Neural cell (in vitro differentiated cells): ENCODE measurements around the gene PRKCQ. TPM values are rescaled to one million over a fixed set of nuclear protein-coding genes. Genes with fewer than 3 reads are reported as not detected.

Experiments
- H2AFZ ChIP-seq: fragments of 200-600, 300-800 bp; sonication (generic), shearing (Covaris generic); 2 replicates; pipeline ENCODE4 v1.6.0; 2014; ENCODE audit warnings: low read depth, mild to moderate bottlenecking, antibody characterized with exemption, low read length, moderate library complexity
- H3F3A ChIP-seq: fragments of 200-600 bp; shearing (Covaris generic); 2 replicates; pipeline ENCODE4 v1.6.1; 2016; ENCODE audit warnings: mild to moderate bottlenecking, moderate library complexity, mixed read lengths, antibody characterized with exemption, low read length; ENCODE audit not compliant: insufficient read depth, poor library complexity, severe bottlenecking
- H3K27ac ChIP-seq: fragments of 200-600, 300-800 bp; sonication (generic), shearing (Covaris generic); 2 replicates; pipeline ENCODE4 v1.5.1; 2014; ENCODE audit warnings: mild to moderate bottlenecking, low read length, moderate library complexity
- H3K27me3 ChIP-seq: fragments of 300-800, 200-600 bp; sonication (generic), shearing (Covaris generic); 2 replicates; pipeline ENCODE4 v1.6.0; 2014; ENCODE audit warnings: mild to moderate bottlenecking, low read depth, low read length, moderate library complexity; ENCODE audit not compliant: insufficient read depth
- H3K36me3 ChIP-seq: fragments of 300-800, 200-600 bp; sonication (generic), shearing (Covaris generic); 2 replicates; pipeline ENCODE4 v1.5.1; 2014; ENCODE audit warnings: mild to moderate bottlenecking, antibody characterized with exemption, low read length, moderate library complexity; ENCODE audit not compliant: insufficient read depth
- H3K4me2 ChIP-seq: fragments of 300-800, 200-600 bp; sonication (generic), shearing (Covaris generic); 2 replicates; pipeline ENCODE4 v1.6.0; 2014; ENCODE audit warnings: mild to moderate bottlenecking, low read length
- H3K4me3 ChIP-seq: fragments of 300-800, 200-600 bp; sonication (generic), shearing (Covaris generic); 2 replicates; pipeline ENCODE4 v1.5.1; 2014; ENCODE audit warnings: mild to moderate bottlenecking, low read length, moderate library complexity
- H3K79me2 ChIP-seq: fragments of 200-600 bp; shearing (Covaris generic); replicated peaks from 2 replicates; pipeline ENCODE4 v1.6.0; 2014; ENCODE audit warnings: mild to moderate bottlenecking, low read length, moderate library complexity; ENCODE audit not compliant: insufficient read depth
- H3K9ac ChIP-seq: fragments of 300-800, 200-600 bp; sonication (generic), shearing (Covaris generic); 2 replicates; pipeline ENCODE4 v1.6.1; 2016; ENCODE audit warnings: mild to moderate bottlenecking, low read length, mixed read lengths
- H3K9me2 ChIP-seq: fragments of 200-600 bp; shearing (Covaris generic); 2 replicates; pipeline ENCODE4 v1.6.1; 2016; ENCODE audit warnings: mild to moderate bottlenecking, low read length, mixed read lengths; ENCODE audit not compliant: insufficient read depth
- H3K9me3 ChIP-seq: fragments of 200-600, 300-800 bp; sonication (generic), shearing (Covaris generic); 2 replicates; pipeline ENCODE4 v1.6.1; 2016; ENCODE audit warnings: mild to moderate bottlenecking, mixed run types, low read length, moderate library complexity, mixed read lengths
- H4K20me1 ChIP-seq: fragments of 200-600 bp; shearing (Covaris generic); 2 replicates; pipeline ENCODE4 v1.6.1; 2016; ENCODE audit warnings: mild to moderate bottlenecking, mixed run types; ENCODE audit not compliant: insufficient read depth
- EP300 ChIP-seq: fragments of 450-650 bp; conservative IDR thresholded peaks from 2 replicates; pipeline ENCODE4 v1.6.1; 2014; ENCODE audit warnings: antibody characterized with exemption, mild to moderate bottlenecking, moderate library complexity; ENCODE audit not compliant: poor library complexity, severe bottlenecking
- EZH2 ChIP-seq: fragments of 200-600, 300-800 bp; shearing (Covaris generic), sonication (generic); IDR thresholded peaks from 2 replicates; pipeline ENCODE4 v1.6.1; 2014; ENCODE audit warnings: antibody characterized with exemption, low read length, borderline replicate concordance, mild to moderate bottlenecking; ENCODE audit not compliant: insufficient read depth, poor library complexity, severe bottlenecking
- MXI1 ChIP-seq: fragments of 450-650 bp; conservative IDR thresholded peaks from 2 replicates; pipeline ENCODE4 v1.6.1; 2014; ENCODE audit warnings: antibody characterized with exemption, mild to moderate bottlenecking; ENCODE audit not compliant: poor library complexity, severe bottlenecking
- POLR2AphosphoS5 ChIP-seq: IDR thresholded peaks from 2 replicates; pipeline ENCODE4 v1.6.1; 2012
- RAD21 ChIP-seq: fragments of 450-650 bp; conservative IDR thresholded peaks from 2 replicates; pipeline ENCODE4 v1.6.1; 2014; ENCODE audit warnings: antibody characterized with exemption, mild to moderate bottlenecking, moderate library complexity
- SMC3 ChIP-seq: fragments of 450-650 bp; conservative IDR thresholded peaks from 2 replicates; pipeline ENCODE4 v1.6.1; 2014; ENCODE audit warnings: antibody characterized with exemption, mild to moderate bottlenecking, moderate library complexity; ENCODE audit not compliant: poor library complexity
- TAF1 ChIP-seq: IDR thresholded peaks from 2 replicates; pipeline ENCODE4 v1.6.1; 2012; ENCODE audit warnings: low read depth
- polyA plus RNA-seq: library from polyadenylated mRNA; depleted of rRNA; stranded (reverse); fragments of >200 nt; gene quantifications from 2 replicates; pipeline ENCODE4 v1.2.3, GENCODE V29; 2014
- TF ChIP-seq, protein P1 (sequence below): IDR thresholded peaks from 2 replicates; pipeline ENCODE4 v1.6.1; 2012; ENCODE audit warnings: borderline replicate concordance
- TF ChIP-seq, protein P2 (sequence below): fragments of 450-650 bp; IDR thresholded peaks from 2 replicates; pipeline ENCODE4 v1.5.1; 2014; ENCODE audit warnings: antibody characterized with exemption, mild to moderate bottlenecking, moderate library complexity; ENCODE audit not compliant: poor library complexity, severe bottlenecking

The PRKCQ gene
- polyA plus RNA-seq, 1 donor from 2014 or later: 0.61 TPM

DNA sequence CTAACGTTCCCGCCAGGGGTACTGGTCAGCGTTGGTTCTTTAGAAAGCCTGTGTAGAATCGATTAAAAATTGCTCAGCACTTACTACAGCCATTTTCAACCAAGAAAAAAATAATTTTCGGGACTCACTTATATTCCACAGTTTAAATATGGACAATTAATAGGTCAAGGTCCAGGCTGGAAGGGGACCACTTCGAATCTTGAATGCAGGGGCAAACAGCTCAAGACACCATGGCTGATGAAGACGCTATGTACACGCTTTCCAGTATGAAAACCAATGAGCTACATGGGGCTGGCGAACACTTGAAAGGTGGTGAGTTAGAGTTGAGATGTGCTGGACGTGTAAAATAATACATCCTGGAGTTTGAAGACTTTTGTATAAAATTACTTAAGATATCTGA is 87.2 kb downstream of the PRKCQ start:
- Histone ChIP-seq H3K9me3 (no peaks in the 10 kb centered on the region), H3K79me2 (no peaks in the 10 kb centered on the region)
- TF ChIP-seq MXI1 (no peak), POLR2AphosphoS5 (no peak), RAD21 (no peak), SMC3 (no peak), TAF1 (no peak), EP300 (no peak), EZH2 (no peak)
- TF ChIP-seq, protein P1, sequence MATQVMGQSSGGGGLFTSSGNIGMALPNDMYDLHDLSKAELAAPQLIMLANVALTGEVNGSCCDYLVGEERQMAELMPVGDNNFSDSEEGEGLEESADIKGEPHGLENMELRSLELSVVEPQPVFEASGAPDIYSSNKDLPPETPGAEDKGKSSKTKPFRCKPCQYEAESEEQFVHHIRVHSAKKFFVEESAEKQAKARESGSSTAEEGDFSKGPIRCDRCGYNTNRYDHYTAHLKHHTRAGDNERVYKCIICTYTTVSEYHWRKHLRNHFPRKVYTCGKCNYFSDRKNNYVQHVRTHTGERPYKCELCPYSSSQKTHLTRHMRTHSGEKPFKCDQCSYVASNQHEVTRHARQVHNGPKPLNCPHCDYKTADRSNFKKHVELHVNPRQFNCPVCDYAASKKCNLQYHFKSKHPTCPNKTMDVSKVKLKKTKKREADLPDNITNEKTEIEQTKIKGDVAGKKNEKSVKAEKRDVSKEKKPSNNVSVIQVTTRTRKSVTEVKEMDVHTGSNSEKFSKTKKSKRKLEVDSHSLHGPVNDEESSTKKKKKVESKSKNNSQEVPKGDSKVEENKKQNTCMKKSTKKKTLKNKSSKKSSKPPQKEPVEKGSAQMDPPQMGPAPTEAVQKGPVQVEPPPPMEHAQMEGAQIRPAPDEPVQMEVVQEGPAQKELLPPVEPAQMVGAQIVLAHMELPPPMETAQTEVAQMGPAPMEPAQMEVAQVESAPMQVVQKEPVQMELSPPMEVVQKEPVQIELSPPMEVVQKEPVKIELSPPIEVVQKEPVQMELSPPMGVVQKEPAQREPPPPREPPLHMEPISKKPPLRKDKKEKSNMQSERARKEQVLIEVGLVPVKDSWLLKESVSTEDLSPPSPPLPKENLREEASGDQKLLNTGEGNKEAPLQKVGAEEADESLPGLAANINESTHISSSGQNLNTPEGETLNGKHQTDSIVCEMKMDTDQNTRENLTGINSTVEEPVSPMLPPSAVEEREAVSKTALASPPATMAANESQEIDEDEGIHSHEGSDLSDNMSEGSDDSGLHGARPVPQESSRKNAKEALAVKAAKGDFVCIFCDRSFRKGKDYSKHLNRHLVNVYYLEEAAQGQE: no peak
- TF ChIP-seq, protein P2, sequence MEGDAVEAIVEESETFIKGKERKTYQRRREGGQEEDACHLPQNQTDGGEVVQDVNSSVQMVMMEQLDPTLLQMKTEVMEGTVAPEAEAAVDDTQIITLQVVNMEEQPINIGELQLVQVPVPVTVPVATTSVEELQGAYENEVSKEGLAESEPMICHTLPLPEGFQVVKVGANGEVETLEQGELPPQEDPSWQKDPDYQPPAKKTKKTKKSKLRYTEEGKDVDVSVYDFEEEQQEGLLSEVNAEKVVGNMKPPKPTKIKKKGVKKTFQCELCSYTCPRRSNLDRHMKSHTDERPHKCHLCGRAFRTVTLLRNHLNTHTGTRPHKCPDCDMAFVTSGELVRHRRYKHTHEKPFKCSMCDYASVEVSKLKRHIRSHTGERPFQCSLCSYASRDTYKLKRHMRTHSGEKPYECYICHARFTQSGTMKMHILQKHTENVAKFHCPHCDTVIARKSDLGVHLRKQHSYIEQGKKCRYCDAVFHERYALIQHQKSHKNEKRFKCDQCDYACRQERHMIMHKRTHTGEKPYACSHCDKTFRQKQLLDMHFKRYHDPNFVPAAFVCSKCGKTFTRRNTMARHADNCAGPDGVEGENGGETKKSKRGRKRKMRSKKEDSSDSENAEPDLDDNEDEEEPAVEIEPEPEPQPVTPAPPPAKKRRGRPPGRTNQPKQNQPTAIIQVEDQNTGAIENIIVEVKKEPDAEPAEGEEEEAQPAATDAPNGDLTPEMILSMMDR: no peak

DNA sequence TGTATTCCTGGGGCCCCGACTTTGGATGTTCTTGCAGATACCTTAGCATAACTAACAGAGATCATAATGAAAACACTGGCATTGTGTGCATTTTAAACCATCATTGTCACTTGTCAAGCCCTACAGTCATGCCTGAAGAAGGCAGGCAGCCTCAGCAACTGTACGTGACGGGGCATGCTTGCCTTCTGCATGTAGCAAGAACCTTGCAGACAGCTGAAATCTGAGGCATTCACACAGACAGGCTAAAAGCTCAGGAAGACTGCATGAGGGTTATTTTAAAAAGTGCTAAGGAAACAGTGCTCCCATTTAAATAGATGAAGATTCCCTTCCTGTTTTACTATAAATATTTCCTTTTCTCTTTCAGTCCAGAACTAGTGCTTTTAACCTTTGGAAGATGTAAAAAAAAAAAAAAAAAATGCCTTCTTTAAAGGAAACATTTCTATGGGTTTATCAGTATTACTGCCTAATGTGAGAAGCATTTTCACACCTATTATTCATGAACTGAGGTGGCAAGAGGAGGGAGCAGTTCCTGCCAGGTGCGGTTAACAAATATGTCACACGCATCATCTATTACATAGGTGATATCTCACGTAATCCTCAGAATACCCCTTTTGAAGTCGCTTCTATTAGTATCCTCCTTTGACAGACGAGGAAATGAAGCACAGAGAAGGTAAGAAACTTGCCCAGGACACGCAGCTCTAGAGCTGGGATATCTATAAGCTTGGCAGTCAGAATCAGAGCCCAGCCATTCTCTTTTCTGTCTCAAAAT is 88.1 kb downstream of the PRKCQ start:
- H3K27ac ChIP-seq: peak overlapping the region; percentile 16
- TF ChIP-seq EP300 (peak; percentile 28), POLR2AphosphoS5 (no peak)
- no peaks in the 10 kb centered on the region for H3K79me2 ChIP-seq
- H3K4me3 ChIP-seq: no peak overlapping the region
- H3K36me3 ChIP-seq: no peaks in the 10 kb centered on the region
- no peaks in the 10 kb centered on the region for H3K9me2 ChIP-seq
- H3K4me2 ChIP-seq: no peak overlapping the region
- H2AFZ ChIP-seq: no peak overlapping the region
- H4K20me1 ChIP-seq: no peaks in the 10 kb centered on the region
- H3K9ac ChIP-seq: no peak overlapping the region
- H3K27me3 ChIP-seq: no peaks in the 10 kb centered on the region
- H3K9me3 ChIP-seq: no peaks in the 10 kb centered on the region
- H3F3A ChIP-seq: no peaks in the 10 kb centered on the region

More for the DNA sequence above, 87.2 kb downstream of the PRKCQ start:
- H3K27ac ChIP-seq: no peak overlapping the region
- no peaks in the 10 kb centered on the region for H3F3A ChIP-seq
- H3K27me3 ChIP-seq: no peaks in the 10 kb centered on the region
- H2AFZ ChIP-seq: no peak overlapping the region
- H3K36me3 ChIP-seq: no peaks in the 10 kb centered on the region
- H3K4me3 ChIP-seq: no peak overlapping the region
- no peak overlapping the region for H3K4me2 ChIP-seq
- no peaks in the 10 kb centered on the region for H4K20me1 ChIP-seq
- no peaks in the 10 kb centered on the region for H3K9me2 ChIP-seq
- no peak overlapping the region for H3K9ac ChIP-seq
